PC-3 (cell line): ENCODE data around the gene KRTAP9-2. TPM values are rescaled to one million over a fixed set of nuclear protein-coding genes. Genes with fewer than 3 reads are reported as not detected.
"Not testable (repeated sequence)": the region's sequence is repeated elsewhere in the genome, so short reads cannot be mapped to it uniquely, and the experiment has no call there.

ENCODE experiments used
- ATAC-seq: fragments of 200-7000 bp; cut with Tn5 transposase; 2 replicates; pipeline ENCODE4 v1.9.1; 2020; ENCODE audit warnings: mild to moderate bottlenecking, moderate library complexity
- BruUV-seq: library from RNA; stranded (reverse); fragments of 400-500 nt; replicated peaks from 2 replicates; lab custom pipeline; 2021; lab: Mats Ljungman, UMichigan
- CTCF ChIA-PET: fragments of 300-600 bp; sonication (Branson Sonifier 250); formaldehyde crosslinking; loops from one replicate; lab custom pipeline; 2022; ENCODE audit warnings: antibody characterized with exemption; lab: Charles Lee
- POLR2A ChIA-PET: fragments of 300-600 bp; sonication (Branson Sonifier 250); formaldehyde crosslinking; loops from one replicate; lab custom pipeline; 2022; ENCODE audit warnings: antibody characterized with exemption; ENCODE audit not compliant: unreplicated experiment; lab: Charles Lee
- DNase-seq: peaks from one replicate; pipeline ENCODE4 v3.0.0-alpha.2; 2015
- H2AFZ ChIP-seq: fragments of 300-600 bp; sonication (generic); 2 replicates; pipeline ENCODE4 v1.6.0; 2016; ENCODE audit warnings: antibody characterized with exemption, low read length
- H3F3A ChIP-seq: fragments of 300-600 bp; sonication (generic); one replicate; pipeline ENCODE4 v1.6.0; 2017; ENCODE audit warnings: antibody characterized with exemption, low read length, control low read depth, mild to moderate bottlenecking; ENCODE audit not compliant: unreplicated experiment
- H3K27ac ChIP-seq: fragments of 300-600 bp; sonication (generic); 2 replicates; pipeline ENCODE4 v1.5.1; 2016; ENCODE audit warnings: mild to moderate bottlenecking, low read length
- H3K27me3 ChIP-seq: fragments of 300-600 bp; sonication (generic); 2 replicates; pipeline ENCODE4 v1.6.1; 2016; ENCODE audit warnings: low read length, mixed read lengths
- H3K36me3 ChIP-seq: fragments of 300-600 bp; sonication (generic); 2 replicates; pipeline ENCODE4 v1.6.1; 2016; ENCODE audit warnings: low read depth, mixed run types, low read length, mixed read lengths
- H3K4me1 ChIP-seq: fragments of 300-600 bp; sonication (generic); 2 replicates; pipeline ENCODE4 v1.5.1; 2016; ENCODE audit warnings: low read length; ENCODE audit not compliant: insufficient read depth
- H3K4me2 ChIP-seq: fragments of 300-600 bp; sonication (generic); 2 replicates; pipeline ENCODE4 v1.6.0; 2016; ENCODE audit warnings: low read length
- H3K4me3 ChIP-seq: fragments of 300-600 bp; sonication (generic); 2 replicates; pipeline ENCODE4 v1.5.1; 2016; ENCODE audit warnings: mild to moderate bottlenecking, low read length, mixed read lengths
- H3K79me2 ChIP-seq: fragments of 300-600 bp; sonication (generic); 2 replicates; pipeline ENCODE4 v1.6.1; 2017; ENCODE audit warnings: low read length, mixed read lengths
- H3K9ac ChIP-seq: fragments of 300-600 bp; sonication (generic); 2 replicates; pipeline ENCODE4 v1.6.0; 2016; ENCODE audit warnings: mild to moderate bottlenecking, low read length
- H3K9me2 ChIP-seq: fragments of 300-600 bp; sonication (generic); replicated peaks from 2 replicates; pipeline ENCODE4 v1.6.1; 2016; ENCODE audit warnings: mixed run types, low read length, mixed read lengths
- H3K9me3 ChIP-seq: fragments of 300-600 bp; sonication (generic); 2 replicates; pipeline ENCODE4 v1.6.1; 2016; ENCODE audit warnings: low read length, mixed read lengths
- H4K20me1 ChIP-seq: fragments of 300-600 bp; sonication (generic); 2 replicates; pipeline ENCODE4 v1.6.1; 2016; ENCODE audit warnings: low read length, mixed read lengths
- intact Hi-C: fragments of 100-400 bp; cut with micrococcal nuclease; formaldehyde crosslinking; loops from 2 replicates; pipeline ENCODE4 v1.9.0; 2023
- total RNA-seq: library from RNA; depleted of rRNA; stranded (reverse); fragments of >200 nt; gene quantifications from 2 replicates; pipeline ENCODE4 v1.2.3, GENCODE V29; 2014

Gene KRTAP9-2
- total RNA-seq, 1 experiment from 2014 or later: not detected

DNA sequence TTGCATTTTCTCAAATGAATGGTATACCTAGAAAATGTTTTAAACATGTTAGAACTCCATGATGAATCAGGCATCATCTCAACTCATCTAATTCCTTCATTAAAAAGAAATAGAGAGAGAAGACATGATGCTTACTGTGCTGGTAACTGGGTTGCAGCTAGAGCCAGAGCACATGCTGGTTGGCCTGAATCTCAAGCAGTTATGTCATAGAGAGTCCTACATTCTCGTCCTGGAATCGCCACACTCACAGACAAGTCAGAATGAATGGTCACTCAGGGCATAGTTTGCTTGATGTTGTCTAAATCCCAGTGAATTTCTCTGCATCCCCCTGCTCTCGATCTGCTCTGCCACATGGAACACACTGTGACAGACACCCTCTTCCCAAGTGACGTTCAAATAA is 10.7 kb downstream of the KRTAP9-2 start:
- H3K4me3 ChIP-seq, H3K79me2 ChIP-seq, H3K36me3 ChIP-seq, H3K27ac ChIP-seq, H2AFZ ChIP-seq, H3F3A ChIP-seq, H3K9me3 ChIP-seq, intact Hi-C loops, H3K9me2 ChIP-seq, POLR2A ChIA-PET, BruUV-seq, H3K27me3 ChIP-seq, ATAC-seq, DNase-seq, H3K4me2 ChIP-seq, CTCF ChIA-PET, H3K4me1 ChIP-seq, H3K9ac ChIP-seq, H4K20me1 ChIP-seq: not testable (repeated sequence)

GRCh38 chr17:41237949-41238437 is 11.5 kb downstream of the KRTAP9-2 start, which contains the start of gene KRTAP9-8:
KRTAP9-8 (plus strand) TSS chr17:41237999; CDS start chr17:41238052, 53 bp downstream.
- intact Hi-C loops, H3K4me3 ChIP-seq, DNase-seq, H3F3A ChIP-seq, H3K4me1 ChIP-seq, H3K9ac ChIP-seq, ATAC-seq, H2AFZ ChIP-seq, H3K9me2 ChIP-seq, CTCF ChIA-PET, BruUV-seq, H4K20me1 ChIP-seq, H3K27ac ChIP-seq, H3K36me3 ChIP-seq, H3K79me2 ChIP-seq, POLR2A ChIA-PET, H3K9me3 ChIP-seq, H3K4me2 ChIP-seq, H3K27me3 ChIP-seq: not testable (repeated sequence)

- CTCF ChIA-PET, POLR2A ChIA-PET, H3K4me2 ChIP-seq, H4K20me1 ChIP-seq, H3K79me2 ChIP-seq, DNase-seq, H3F3A ChIP-seq, ATAC-seq, H3K36me3 ChIP-seq, H3K27ac ChIP-seq, H2AFZ ChIP-seq, H3K27me3 ChIP-seq, H3K4me1 ChIP-seq, BruUV-seq, H3K9ac ChIP-seq, H3K4me3 ChIP-seq, intact Hi-C loops, H3K9me3 ChIP-seq, H3K9me2 ChIP-seq: not testable (repeated sequence)
Observed at GRCh38 chr17:41246995-41247787, 20.7 kb downstream of the KRTAP9-2 start.

GRCh38 chr17:41249637-41250240 is 23.3 kb downstream of the KRTAP9-2 start, which contains the start of gene KRTAP9-4:
KRTAP9-4 (plus strand) TSS chr17:41249687; CDS start chr17:41249721, 34 bp downstream.
- ATAC-seq, H3K4me3 ChIP-seq, intact Hi-C loops, BruUV-seq, CTCF ChIA-PET, H3K27ac ChIP-seq, H2AFZ ChIP-seq, H3K4me1 ChIP-seq, H3K4me2 ChIP-seq, H3F3A ChIP-seq, H3K79me2 ChIP-seq, H3K27me3 ChIP-seq, H4K20me1 ChIP-seq, H3K9me2 ChIP-seq, H3K9me3 ChIP-seq, H3K9ac ChIP-seq, POLR2A ChIA-PET, H3K36me3 ChIP-seq, DNase-seq: not testable (repeated sequence)
